Activated CD8-positive, alpha-beta T cell treated with anti-CD3 and anti-CD28 coated beads for 36 hours (primary cell): ENCODE measurements around the gene MPP7. TPM values are rescaled to one million over a fixed set of nuclear protein-coding genes. Genes with fewer than 3 reads are reported as not detected.

Experiments used
- ATAC-seq: fragments of 200-7000 bp; cut with Tn5 transposase; one replicate; pipeline ENCODE4 v1.10.0; 2021; ENCODE audit warnings: mild to moderate bottlenecking, moderate library complexity
- CTCF ChIA-PET: fragments of 350-600 bp; sonication (Branson Sonifier 250); formaldehyde crosslinking; loops from one replicate; lab custom pipeline; 2021; ENCODE audit warnings: antibody characterized with exemption; lab: Charles Lee
- POLR2A ChIA-PET: fragments of 350-600 bp; sonication (Branson Sonifier 250); formaldehyde crosslinking; loops from one replicate; lab custom pipeline; 2021; ENCODE audit warnings: antibody characterized with exemption; lab: Charles Lee
- DNase-seq: peaks from one replicate; pipeline ENCODE4 v3.0.0-alpha.2; 2020
- H3K27ac Mint-ChIP-seq: one replicate; pipeline ENCODE4 v1.8.0; 2021; ENCODE audit warnings: mild to moderate bottlenecking, mixed read lengths
- H3K27me3 Mint-ChIP-seq: one replicate; pipeline ENCODE4 v1.8.0; 2021; ENCODE audit warnings: mixed read lengths
- H3K36me3 Mint-ChIP-seq: one replicate; pipeline ENCODE4 v1.8.0; 2021; ENCODE audit warnings: low read depth, mixed read lengths
- H3K4me1 Mint-ChIP-seq: one replicate; pipeline ENCODE4 v1.8.0; 2021; ENCODE audit warnings: low read depth, mixed read lengths
- H3K4me3 Mint-ChIP-seq: one replicate; pipeline ENCODE4 v1.8.0; 2021; ENCODE audit warnings: mild to moderate bottlenecking, moderate library complexity, mixed read lengths
- H3K9me3 Mint-ChIP-seq: one replicate; pipeline ENCODE4 v1.8.0; 2021; ENCODE audit warnings: mixed read lengths
- intact Hi-C: fragments of 100-400 bp; cut with micrococcal nuclease; formaldehyde crosslinking; loops from one replicate; pipeline ENCODE4 v1.10.0; 2022
- total RNA-seq, 2 experiments: library from RNA; stranded (reverse); gene quantifications; one replicate each; pipeline ENCODE4 v1.2.3, GENCODE V29; 2021
- TF ChIP-seq, protein P1 (sequence below): fragments of 200-600 bp; IDR thresholded peaks from one replicate; pipeline ENCODE4 v1.8.0; 2022; ENCODE audit warnings: antibody characterized with exemption, mild to moderate bottlenecking

MPP7 gene
- total RNA-seq, 2 experiments from 2014 or later, result 12.6 to 14.3 TPM

DNA sequence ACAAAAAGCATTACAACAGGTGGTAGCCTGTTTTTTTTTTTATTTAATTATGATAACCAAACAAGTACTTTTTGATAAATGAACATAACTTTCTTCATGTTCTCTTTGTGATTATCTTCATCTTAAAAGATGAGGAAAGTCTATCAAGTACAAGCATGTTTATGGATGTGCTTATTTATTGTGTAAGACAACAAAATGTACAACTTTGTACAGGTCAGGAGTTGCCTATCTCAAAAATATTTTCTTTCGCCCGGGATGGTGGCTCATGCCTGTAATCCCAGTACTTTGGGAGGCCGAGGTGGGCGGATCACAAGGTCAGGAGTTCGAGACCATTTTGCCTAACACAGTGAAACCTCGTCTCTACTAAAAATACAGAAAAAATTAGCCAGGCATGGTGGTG is 17.0 kb downstream of the MPP7 start:
- no peaks in the 10 kb centered on the region for H3K36me3 Mint-ChIP-seq

DNA sequence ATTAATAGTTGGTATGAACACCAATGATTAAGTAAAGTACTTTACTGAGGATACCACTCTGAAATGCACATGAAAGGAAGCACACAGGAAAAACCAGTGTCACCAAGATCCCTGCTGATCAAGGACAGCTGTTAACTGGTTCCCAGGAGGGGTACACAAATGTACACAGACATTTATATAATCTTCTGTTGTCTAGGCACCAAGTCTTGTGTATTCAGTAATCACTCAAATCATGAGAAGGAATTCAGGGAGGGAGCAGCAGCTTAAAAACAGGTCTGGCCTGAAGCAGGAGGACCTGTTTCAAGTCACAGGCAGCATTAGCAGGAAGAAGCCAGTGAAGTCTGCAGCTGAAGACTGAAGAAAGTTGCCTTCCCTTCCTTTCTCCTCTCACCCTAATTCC is 18.7 kb downstream of the MPP7 start:
- H3K4me3 Mint-ChIP-seq, result no peak overlapping the region
- H3K9me3 Mint-ChIP-seq, result no peaks in the 10 kb centered on the region
- H3K36me3 Mint-ChIP-seq, result no peaks in the 10 kb centered on the region
- TF ChIP-seq, protein P1, sequence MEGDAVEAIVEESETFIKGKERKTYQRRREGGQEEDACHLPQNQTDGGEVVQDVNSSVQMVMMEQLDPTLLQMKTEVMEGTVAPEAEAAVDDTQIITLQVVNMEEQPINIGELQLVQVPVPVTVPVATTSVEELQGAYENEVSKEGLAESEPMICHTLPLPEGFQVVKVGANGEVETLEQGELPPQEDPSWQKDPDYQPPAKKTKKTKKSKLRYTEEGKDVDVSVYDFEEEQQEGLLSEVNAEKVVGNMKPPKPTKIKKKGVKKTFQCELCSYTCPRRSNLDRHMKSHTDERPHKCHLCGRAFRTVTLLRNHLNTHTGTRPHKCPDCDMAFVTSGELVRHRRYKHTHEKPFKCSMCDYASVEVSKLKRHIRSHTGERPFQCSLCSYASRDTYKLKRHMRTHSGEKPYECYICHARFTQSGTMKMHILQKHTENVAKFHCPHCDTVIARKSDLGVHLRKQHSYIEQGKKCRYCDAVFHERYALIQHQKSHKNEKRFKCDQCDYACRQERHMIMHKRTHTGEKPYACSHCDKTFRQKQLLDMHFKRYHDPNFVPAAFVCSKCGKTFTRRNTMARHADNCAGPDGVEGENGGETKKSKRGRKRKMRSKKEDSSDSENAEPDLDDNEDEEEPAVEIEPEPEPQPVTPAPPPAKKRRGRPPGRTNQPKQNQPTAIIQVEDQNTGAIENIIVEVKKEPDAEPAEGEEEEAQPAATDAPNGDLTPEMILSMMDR, result no peak
- peaks cover 32% of the 10 kb centered on the region for H3K4me1 Mint-ChIP-seq
- no peak for ATAC-seq
- intact Hi-C loops, result no loop called here
- no peak overlapping the region for H3K27ac Mint-ChIP-seq
- no peaks in the 10 kb centered on the region for H3K27me3 Mint-ChIP-seq
- no peak for DNase-seq
- CTCF ChIA-PET, result interaction anchor here (0.8 to 1.7 kb wide), 6 partner anchors 10 to 97 kb away, joined by 3 to 10 read pairs (median 4); no protein-coding TSS in a partner anchor
- POLR2A ChIA-PET, result interaction anchor here (0.7 kb wide), 1 partner anchor 10 kb away, joined by 3 read pairs; no protein-coding TSS in a partner anchor

More for the DNA sequence above, 17.0 kb downstream of the MPP7 start:
- ATAC-seq, result no peak
- Mint-ChIP-seq H3K27me3 (no peaks in the 10 kb centered on the region), H3K4me1 (peaks cover 30% of the 10 kb centered on the region), H3K4me3 (no peak overlapping the region), H3K9me3 (no peaks in the 10 kb centered on the region), H3K27ac (no peak overlapping the region)
- POLR2A ChIA-PET, result no interaction called here
- DNase-seq, result no peak
- CTCF ChIA-PET, result no interaction called here
- intact Hi-C loops, result no loop called here
- TF ChIP-seq, protein P1, result no peak

DNA sequence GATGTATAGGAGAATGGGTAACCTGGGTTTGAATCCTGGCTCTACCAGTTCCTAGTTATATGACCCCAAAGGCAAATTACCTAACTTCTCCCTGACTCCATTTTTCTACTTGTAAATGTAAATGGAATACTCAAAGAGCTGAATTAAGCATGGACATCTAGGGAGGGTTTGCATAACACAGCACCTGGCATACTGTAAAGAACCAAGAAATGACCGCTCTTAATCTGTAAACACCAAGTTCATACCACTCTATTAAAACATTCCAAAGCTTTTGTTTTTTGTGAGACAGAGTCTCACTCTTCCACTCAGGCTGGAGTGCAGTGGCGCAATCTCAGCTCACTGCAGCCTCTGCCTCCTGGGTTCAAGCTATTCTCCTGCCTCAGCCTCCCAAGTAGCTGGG is 19.6 kb downstream of the MPP7 start:
- CTCF ChIA-PET, result interaction anchor here (0.7 to 1.4 kb wide), 5 partner anchors 13 to 98 kb away, joined by 3 to 6 read pairs (median 4); no protein-coding TSS in a partner anchor
- POLR2A ChIA-PET, result interaction anchor here (0.7 to 1.3 kb wide), 2 partner anchors 11 to 249 kb away, joined by 3 read pairs; no protein-coding TSS in a partner anchor
- TF ChIP-seq, protein P1, result no peak
- Mint-ChIP-seq H3K27me3 (no peaks in the 10 kb centered on the region), H3K27ac (no peak overlapping the region), H3K9me3 (no peaks in the 10 kb centered on the region), H3K4me1 (peaks cover 32% of the 10 kb centered on the region), H3K36me3 (no peaks in the 10 kb centered on the region), H3K4me3 (no peak overlapping the region)
- intact Hi-C loops, result no loop called here
- DNase-seq, result no peak
- ATAC-seq, result no peak

- TF ChIP-seq, protein P1, result no peak
- H3K9me3 Mint-ChIP-seq, result no peaks in the 10 kb centered on the region
- H3K27me3 Mint-ChIP-seq, result no peaks in the 10 kb centered on the region
- no peak overlapping the region for H3K27ac Mint-ChIP-seq
- no peaks in the 10 kb centered on the region for H3K36me3 Mint-ChIP-seq
- ATAC-seq (no peak), DNase-seq (no peak)
- CTCF ChIA-PET, result interaction anchor here (0.9 to 1.5 kb wide), 7 partner anchors 11 to 99 kb away, joined by 3 to 5 read pairs (median 4); partner anchors contain the start of gene MPP7
- intact Hi-C loops, result no loop called here
- POLR2A ChIA-PET, result interaction anchor here (0.7 to 1.3 kb wide), 2 partner anchors 104 to 250 kb away, joined by 3 read pairs; no protein-coding TSS in a partner anchor
- H3K4me3 Mint-ChIP-seq, result no peak overlapping the region
- H3K4me1 Mint-ChIP-seq, result peaks cover 26% of the 10 kb centered on the region
Observed at GRCh38 chr10:28282336-28282735, 20.5 kb downstream of the MPP7 start.

- TF ChIP-seq, protein P1, result no peak
- intact Hi-C loops, result no loop called here
- ChIA-PET CTCF (interaction anchor here (0.9 to 1.5 kb wide), 5 partner anchors 12 to 55 kb away, joined by 3 to 5 read pairs (median 3); partner anchors contain the start of gene MPP7), POLR2A (interaction anchor here (0.7 to 1.3 kb wide), 2 partner anchors 105 to 250 kb away, joined by 3 read pairs; no protein-coding TSS in a partner anchor)
- ATAC-seq, result no peak
- DNase-seq, result no peak
- H3K9me3 Mint-ChIP-seq, result no peaks in the 10 kb centered on the region
- no peaks in the 10 kb centered on the region for H3K27me3 Mint-ChIP-seq
- H3K27ac Mint-ChIP-seq, result no peak overlapping the region
- peaks cover 24% of the 10 kb centered on the region for H3K4me1 Mint-ChIP-seq
- no peaks in the 10 kb centered on the region for H3K36me3 Mint-ChIP-seq
- no peak overlapping the region for H3K4me3 Mint-ChIP-seq
Observed at GRCh38 chr10:28281726-28282315, 21.0 kb downstream of the MPP7 start.
